Measurements from ENCODE around the gene TRIM8.
"Not testable (repeated sequence)": the region's sequence is repeated elsewhere in the genome, so short reads cannot be mapped to it uniquely, and the experiment has no call there.

Gene TRIM8

GRCh38 chr10:102651455-102652169 lies 7.3 kb downstream of the TRIM8 start:
- DNase-seq = no peak

GRCh38 chr10:102652170-102652916 lies 8.1 kb downstream of the TRIM8 start:
- DNase-seq = no peak

DNA sequence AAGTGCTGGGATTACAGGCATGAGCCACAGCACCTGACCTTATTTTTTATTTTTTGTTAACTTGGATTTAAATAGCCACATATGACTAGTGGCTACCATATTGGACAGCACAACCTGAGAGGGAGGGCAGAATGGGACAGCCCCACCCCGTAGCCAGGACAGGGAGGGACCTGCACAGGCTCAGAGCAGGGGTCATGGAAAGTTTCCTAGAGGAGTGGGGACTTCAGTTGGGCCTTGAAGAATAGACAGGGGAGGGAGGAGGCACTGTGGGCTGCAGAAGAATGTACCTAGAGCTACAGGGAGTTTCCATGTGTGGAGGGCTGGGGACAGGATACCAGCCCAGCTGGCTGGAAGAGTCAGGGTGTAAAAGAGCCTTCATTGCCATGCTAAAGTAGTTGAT lies 8.8 kb downstream of the TRIM8 start:
- DNase-seq = no peak

DNA sequence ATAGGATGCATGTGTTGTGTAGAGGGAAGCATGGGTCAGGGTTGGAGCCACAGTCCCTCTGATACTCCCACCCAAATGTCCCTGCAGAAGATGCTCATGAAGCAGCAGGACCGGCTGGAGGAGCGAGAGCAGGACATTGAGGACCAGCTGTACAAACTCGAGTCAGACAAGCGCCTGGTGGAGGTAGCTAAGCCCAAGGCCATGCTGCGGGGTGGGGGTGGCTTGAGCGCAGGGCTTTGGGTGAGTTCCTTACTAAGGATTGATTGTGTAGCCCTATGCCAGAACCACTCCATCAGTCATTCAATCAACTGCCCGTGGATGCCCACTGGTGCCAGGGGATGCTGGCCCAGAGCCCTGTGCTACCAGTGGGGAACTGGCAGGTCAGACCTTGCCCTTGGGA lies 10.3 kb downstream of the TRIM8 start:
- no peak for DNase-seq

DNA sequence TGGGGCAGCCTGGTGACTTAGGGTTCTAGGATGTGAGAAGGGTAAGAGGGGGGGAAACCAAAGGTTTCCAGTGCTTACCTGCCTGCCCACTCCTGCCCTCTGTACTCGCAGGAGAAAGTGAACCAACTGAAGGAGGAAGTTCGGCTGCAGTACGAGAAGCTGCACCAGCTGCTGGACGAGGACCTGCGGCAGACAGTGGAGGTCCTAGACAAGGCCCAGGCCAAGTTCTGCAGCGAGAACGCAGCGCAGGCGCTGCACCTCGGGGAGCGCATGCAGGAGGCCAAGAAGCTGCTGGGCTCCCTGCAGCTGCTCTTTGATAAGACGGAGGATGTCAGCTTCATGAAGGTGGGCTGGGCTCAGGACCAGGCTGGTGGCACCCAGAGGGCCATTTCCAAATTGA lies 10.7 kb downstream of the TRIM8 start:
- no peak for DNase-seq

DNA sequence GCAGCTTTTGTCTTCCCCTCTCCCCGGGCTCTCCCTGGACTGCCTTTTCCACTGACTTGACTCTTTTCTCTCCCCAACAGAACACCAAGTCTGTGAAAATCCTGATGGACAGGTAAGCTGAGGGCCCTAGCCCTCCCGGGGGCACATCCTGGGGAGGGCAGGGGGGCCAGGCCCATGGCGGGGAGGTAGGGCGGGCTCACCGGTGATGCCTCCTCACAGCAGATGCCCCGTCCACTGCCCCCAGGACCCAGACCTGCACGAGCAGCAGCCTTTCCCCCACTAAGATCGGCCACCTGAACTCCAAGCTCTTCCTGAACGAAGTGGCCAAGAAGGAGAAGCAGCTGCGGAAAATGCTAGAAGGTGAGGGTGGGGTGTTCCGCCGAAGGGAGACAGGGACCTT lies 11.7 kb downstream of the TRIM8 start:
- no peak for DNase-seq

DNA sequence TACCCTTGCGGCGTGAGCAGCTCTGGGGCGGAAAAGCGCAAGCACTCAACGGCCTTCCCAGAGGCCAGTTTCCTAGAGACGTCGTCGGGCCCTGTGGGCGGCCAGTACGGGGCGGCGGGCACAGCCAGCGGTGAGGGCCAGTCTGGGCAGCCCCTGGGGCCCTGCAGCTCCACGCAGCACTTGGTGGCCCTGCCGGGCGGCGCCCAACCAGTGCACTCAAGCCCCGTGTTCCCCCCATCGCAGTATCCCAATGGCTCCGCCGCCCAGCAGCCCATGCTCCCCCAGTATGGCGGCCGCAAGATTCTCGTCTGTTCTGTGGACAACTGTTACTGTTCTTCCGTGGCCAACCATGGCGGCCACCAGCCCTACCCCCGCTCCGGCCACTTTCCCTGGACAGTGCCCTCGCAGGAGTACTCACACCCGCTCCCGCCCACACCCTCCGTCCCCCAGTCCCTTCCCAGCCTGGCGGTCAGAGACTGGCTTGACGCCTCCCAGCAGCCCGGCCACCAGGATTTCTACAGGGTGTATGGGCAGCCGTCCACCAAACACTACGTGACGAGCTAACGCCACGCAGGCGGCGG lies 12.6 kb downstream of the TRIM8 start:
- DNase-seq = no peak

DNA sequence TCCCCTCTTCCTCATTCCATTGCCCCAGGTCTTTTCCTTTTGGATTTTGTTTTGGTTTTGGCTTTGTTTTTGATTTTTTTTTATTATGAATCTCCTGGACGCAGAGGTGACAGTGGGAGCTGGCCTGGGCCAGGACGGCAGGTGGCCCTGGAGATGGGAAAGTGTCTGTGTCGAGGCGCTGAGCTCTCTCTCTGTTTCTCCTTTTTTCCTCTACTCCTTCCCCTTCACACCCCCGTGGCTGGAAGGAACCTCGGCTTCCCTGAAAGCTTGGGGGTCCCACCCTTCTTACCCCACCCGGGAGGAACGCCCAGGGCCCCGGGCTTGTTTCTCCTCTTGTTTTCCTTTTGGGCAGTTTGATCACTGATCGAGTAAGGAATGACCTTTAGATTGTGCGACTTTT lies 13.2 kb downstream of the TRIM8 start:
- no peak for DNase-seq

GRCh38 chr10:102657984-102658724 lies 13.9 kb downstream of the TRIM8 start:
- no peak for DNase-seq

DNA sequence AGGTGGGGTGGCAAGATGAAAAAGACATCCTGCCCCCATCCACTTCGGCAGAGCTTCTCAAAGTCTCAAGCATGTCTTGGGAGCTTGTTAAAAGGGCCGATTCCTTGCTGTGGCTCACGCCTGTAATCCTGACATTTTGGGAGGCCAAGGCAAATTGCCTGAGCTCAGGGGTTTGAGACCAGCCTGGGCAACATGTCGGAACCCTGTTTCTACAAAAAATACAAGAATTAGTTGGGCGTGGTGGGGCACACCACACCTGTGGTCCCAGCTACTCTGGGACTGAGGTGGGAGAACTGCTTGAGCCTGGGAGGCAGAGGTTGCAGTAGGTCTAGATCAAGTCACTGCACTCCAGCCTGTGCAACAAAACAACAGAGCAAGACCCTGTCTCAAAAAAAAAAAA lies 14.5 kb downstream of the TRIM8 start:
- no peak for DNase-seq

- DNase-seq = peak; percentile 52
Observed at GRCh38 chr10:102660888-102661657, 16.8 kb downstream of the TRIM8 start.

- no peak for DNase-seq
Observed at GRCh38 chr10:102661658-102662028, 17.4 kb downstream of the TRIM8 start.

DNA sequence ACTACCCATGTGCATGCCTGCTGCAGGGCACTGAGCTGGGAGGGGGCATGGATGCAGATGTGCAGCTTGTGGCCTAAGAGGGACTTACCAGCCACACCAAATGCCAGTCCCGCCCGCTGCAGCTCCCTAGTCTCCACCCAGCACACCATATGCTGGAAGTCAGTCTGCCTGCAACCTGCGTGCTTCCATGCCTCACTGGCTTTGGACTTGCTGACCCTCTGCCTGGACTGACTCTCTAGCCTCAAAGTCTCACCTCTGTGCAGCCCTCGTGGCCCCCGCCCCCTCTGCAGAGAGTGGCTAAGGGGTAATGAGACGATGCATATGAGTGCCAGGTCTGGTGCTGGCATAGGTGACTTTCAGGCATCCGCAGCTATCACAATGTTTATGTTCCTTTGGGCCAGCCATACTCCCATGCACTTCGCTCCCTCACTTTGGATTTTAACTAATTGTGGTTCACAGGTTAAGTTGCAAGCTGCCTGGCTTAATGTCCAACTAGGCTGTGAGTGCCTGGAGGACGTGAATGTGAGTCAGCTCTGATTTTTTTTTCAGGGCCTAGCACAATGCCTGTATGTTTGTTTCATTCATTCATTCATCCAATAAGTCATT lies 21.7 kb downstream of the TRIM8 start:
- no peak for DNase-seq

DNA sequence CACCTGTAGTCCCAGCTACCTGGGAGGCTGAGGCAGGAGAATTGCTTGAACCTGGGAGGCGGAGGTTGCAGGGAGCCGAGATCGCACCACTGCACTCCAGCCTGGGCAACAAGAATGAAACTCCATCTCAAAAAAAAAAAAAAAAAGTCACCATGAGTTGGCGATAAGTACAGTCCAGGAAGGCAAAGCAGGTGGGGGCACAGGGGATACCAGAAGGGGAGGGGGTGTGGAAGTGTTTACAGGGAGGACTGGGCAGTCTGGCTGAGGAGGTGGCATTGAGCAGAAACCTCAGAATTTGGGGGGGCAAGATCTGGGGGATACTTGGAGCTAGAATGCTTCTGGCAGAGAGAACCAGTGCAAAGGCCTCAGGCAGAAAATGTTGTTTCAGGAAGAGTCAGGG lies 23.1 kb downstream of the TRIM8 start:
- DNase-seq = not testable (repeated sequence)

- DNase-seq = no peak
Observed at GRCh38 chr10:102668326-102669107, 24.2 kb downstream of the TRIM8 start.

- no peak for DNase-seq
Observed at GRCh38 chr10:102669206-102670064, 25.2 kb downstream of the TRIM8 start.

DNA sequence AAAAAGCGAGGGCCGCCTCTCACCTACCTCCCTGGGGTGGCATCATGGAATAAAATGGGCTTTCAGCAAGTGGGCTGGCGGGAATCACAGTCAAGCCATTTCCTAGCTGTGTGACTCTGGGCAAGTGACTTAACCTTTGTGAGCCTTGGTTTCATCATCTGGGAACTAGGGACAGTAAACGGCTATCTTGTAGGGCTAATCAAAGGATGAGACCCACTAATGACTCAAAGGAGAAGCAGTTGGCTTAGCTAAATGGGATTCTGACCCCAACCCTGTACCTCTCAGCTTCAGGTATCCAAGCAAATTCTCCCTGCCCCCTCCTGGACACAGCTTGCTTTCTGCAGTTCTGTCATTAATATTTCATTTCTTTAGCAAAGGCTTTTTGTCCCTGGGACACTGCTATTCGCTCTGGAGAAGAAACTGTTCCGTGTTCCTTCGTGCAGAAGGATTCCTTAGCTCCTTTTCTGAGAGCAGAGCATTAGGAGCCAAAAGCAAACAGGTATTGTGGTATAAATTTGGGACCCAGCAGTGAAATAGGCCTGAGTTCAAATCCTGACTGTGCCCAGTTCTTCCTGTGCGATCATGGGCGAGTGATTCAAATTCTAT lies 25.9 kb downstream of the TRIM8 start:
- no peak for DNase-seq

DNA sequence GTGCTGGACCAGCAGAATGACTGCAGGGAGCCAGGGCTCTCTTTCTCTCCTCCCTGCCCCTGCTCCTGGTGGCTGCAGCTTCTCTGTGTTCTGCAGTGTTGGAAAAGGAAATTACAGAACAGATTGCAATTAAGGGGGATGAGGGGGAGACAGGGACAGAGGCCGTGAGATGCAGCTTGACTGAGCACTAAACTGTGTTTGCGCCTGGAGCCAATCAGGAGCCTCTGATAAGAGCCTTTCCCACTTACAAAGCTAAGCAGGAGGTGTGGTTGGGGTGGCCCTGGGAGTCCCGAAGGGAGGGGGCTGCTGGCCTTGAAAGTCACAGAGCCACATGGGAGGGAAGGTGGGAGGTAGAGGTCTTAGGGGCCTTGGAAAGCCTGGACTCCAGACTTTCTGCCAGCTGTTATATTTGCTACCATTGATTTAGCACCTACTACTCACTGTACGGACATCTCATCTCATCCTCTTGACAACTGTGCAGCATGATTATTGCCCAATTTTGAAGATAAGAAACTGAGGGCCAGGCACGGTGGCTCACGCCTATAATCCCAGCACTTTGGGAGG lies 26.7 kb downstream of the TRIM8 start:
- DNase-seq = no peak

GRCh38 chr10:102673236-102673818 lies 29.0 kb downstream of the TRIM8 start:
- no peak for DNase-seq

Measured in stimulated activated CD4-positive, alpha-beta T cell treated with anti-CD3 and anti-CD28 coated beads, Interleukin-12 subunit alpha, Interleukin-12 subunit beta, amount 100 ng/mL, for 4 hours (primary cell).